HG03354 (cell line): ENCODE results near the gene AMER2.
A peak's percentile ranks its signal among the peaks of the same experiment; 100 is the strongest.

Source experiments
- ATAC-seq: cut with Tn5 transposase; IDR thresholded peaks from one replicate; pipeline ENCODE4 v1.9.1; 2021; ENCODE audit warnings: mild to moderate bottlenecking; ENCODE audit not compliant: unreplicated experiment, poor library complexity, severe bottlenecking

Gene AMER2

GRCh38 chr13:25186187-25186586, 14.1 kb upstream of the AMER2 start:
- ATAC-seq = no peak

GRCh38 chr13:25181597-25181996, 9.5 kb upstream of the AMER2 start:
- ATAC-seq = peak; percentile 15

DNA sequence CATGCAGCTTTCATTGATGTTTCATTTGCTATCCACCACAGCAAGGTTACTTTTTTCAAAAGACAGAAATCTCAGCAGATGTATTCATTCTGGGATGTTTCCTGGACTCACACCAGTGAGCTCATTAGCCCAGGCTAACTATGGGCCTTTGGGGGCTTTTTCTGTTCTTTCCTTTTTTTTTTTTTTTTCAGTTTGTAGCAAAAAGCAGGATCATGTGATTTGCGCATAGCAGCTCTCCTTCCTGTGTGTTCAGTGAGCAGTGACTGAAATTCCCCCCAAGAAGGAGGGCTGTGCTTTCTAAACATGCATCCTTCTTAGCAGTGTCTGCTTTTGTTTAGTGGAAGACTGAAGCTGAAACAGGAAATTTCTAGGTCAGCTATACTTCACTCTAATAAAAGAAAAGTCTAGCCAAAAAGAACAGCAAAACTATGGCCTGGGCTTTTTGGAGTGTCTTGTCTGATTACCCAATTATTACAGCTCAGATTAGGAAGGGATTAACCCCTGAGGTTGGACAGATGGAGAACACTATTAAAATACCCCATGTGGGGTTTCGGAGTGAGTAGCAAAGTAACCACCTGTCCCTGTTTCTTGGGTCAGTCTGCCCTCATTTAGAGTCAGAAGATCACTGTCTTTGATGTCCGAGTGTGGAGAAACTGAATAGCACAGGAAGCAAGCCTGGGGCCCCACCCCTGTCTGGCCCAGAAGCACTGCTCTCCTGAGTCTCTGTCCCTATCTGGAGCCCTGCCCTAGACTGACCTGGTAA, 8.9 kb upstream of the AMER2 start:
- ATAC-seq = peak; percentile 80

DNA sequence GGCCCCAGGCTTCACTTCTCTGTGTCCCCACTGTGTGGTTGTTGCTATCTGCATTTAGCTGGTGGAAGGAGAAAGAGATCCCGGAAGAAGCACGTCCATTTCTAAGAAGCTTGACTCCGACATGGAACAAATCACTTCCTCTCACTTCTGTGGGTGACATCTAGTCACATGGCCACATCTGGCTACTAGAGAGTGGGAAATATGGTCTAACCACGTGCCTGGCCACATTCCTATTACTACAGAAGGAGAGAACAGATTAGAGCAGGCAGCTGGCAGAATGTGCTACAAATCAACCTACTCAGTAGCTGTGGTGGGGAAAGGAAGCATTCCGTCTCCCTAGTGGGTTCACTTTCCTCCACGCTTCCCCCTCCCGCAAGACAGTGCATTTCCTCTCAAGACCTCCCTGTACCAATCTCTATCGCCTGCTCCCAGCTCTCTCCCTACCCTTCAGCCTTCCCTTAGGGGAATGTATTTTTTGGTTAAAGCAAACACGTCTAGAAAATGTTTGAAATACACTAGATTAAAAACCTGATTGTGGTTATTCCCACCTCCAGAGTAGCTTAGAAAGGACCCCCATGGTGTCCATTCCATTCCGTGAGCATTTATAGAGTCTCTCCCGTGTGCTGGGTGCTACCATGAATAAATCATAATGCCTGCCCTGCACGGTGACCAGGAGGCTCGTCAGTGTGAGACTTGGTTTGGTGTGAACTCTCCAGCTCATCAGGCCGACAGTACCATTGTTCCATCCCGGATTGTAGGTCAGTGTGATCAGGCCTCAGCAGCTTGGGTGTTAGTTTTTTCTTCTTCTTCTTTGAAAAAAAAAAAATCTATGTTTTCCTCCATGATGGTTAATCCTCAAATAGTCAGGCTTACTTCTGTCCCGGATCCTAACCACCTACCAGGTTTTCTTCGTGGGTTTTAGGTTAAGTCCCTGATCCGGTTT, 8.0 kb upstream of the AMER2 start:
- ATAC-seq = no peak

GRCh38 chr13:25179011-25179410, 6.9 kb upstream of the AMER2 start:
- ATAC-seq = no peak

GRCh38 chr13:25178070-25178469, 6.0 kb upstream of the AMER2 start:
- no peak for ATAC-seq

DNA sequence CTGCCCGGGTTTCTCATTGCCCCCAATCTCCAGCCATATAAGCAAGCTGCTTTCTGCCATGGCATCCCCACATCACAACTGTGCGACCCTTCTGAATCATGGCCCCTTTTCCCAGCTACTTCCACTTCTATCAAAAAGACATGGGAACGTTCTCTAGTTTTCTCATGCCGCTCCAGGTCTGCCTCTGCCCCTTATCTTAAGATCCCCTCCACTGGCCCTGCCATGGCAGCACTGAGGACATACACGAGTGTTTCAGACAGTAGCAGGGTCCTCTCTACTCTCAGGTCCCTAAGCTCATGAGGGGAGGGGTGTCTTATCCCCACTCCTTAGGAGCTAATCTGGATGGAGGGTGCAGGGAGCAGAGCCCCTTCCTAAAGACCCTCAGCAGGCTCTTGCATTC, 5.5 kb upstream of the AMER2 start:
- no peak for ATAC-seq

- no peak for ATAC-seq
Observed at GRCh38 chr13:25177012-25177411, 4.9 kb upstream of the AMER2 start.

- no peak for ATAC-seq
Observed at GRCh38 chr13:25175431-25175830, 3.3 kb upstream of the AMER2 start.

GRCh38 chr13:25175026-25175425, 2.9 kb upstream of the AMER2 start:
- ATAC-seq = no peak

- no peak for ATAC-seq
Observed at GRCh38 chr13:25174304-25174703, 2.2 kb upstream of the AMER2 start.

GRCh38 chr13:25172303-25172630, 179 bp upstream of the AMER2 start:
- no peak for ATAC-seq

- no peak for ATAC-seq
Observed at GRCh38 chr13:25171170-25171516, 945 bp downstream of the AMER2 start.

- ATAC-seq = no peak
Observed at GRCh38 chr13:25170554-25171111, 1.5 kb downstream of the AMER2 start.

DNA sequence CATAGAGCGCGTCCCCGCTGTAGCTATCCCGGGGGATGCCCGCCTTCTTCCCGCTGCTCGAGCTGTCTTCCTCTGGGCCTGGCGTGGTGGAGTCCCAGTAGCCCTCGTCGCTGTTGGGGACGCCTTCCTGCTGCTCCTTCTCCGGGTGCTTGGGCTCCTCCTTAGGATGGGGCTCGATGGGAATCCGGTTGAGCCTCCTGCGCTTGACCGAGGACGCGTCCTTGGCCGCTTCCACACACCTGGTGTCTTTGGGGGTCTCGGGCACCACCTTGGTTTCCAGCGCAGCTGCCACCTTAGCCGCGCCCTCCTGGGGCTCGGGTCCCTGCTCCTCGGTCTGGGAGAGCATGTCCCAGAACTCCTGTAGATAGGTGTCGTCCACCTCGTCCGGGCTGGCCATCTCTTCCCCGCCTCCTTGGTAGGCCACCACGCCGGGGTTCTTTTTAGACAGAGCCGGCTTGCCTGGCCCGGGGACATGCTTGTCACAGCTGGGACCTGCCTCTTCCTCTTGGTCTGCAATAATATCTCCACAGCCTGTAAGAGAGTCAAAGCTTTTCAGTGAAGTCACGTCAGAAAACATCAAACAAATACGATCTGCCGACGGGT, 2.0 kb downstream of the AMER2 start:
- ATAC-seq = no peak

DNA sequence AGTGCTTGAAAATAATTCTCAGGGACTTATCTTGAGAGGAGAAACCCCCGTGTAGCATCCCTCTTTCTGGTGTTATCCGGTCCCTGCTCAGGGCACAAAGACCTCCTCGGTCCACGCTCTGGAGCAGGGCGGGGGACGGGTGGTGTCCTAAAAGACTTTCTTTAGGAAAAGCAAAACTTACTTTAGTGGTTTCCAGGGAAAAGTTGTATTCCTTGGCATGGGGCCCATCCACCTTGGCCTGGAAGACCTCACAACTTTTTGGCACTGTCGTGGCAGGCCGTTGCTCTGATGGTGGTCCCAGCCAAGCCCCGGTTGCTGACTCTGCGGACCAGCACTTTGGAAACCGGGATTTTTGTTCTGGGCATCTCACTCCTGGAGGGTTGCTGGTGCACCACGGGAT, 2.7 kb downstream of the AMER2 start:
- no peak for ATAC-seq

DNA sequence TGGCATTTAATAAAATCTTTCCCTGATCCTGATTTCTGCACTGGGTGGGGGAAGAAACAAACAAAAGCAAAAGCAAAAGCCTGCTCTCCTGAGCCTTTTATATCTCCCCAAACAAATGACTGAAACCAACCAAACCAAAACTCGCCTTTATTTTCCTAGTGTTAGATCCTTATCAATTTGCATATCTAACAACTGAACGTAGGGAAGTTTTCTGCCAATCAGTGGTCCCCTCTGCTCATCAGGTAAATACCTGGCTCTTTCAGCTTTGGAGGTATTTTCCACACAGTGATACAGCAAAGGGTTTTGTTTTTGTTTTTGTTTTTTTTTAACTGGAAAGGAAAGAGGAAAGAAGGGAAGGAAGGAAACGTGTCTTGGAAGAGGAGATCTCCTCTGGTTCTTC, 3.3 kb downstream of the AMER2 start:
- ATAC-seq = no peak

- ATAC-seq = no peak
Observed at GRCh38 chr13:25167382-25168174, 4.5 kb downstream of the AMER2 start.

DNA sequence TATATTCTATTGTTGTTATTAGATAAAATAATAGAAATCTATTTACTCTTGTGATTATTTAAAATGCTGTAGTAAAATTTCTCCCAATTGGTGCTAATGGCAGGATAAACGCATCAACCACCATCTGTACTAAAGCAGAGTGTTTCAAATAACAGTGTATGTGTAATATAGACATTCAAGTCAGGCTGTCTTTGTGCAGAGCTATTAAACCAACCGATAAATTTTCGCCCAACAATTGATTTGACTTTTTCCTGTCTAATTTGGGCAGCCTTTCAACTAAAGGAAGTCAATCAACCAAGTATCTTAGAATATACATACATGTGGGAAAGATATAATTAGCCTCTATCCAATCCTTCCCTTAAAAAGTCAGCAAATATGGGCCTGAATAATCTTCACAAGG, 5.8 kb downstream of the AMER2 start:
- ATAC-seq = no peak

DNA sequence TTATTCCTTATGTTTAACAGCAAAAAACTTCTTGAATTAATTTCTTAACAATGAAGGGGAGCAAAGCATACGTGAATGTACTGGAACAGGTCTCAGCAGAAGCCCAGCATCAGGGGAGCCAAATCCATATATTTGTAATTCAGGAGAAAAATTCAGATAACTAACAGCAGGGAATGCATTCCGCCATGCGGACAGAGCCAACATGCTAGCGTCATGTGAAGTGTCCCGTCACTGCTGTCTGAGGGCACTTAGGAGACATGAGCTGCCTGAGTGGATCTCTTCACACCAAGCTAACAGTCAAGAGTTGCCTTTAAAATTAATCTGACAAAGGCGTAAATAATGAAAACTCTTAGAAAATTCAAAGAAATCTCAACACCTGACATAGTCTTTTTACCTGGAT, 6.4 kb downstream of the AMER2 start:
- ATAC-seq = no peak
